K562 (cell line): ENCODE data around the gene RTBDN. TPM values are rescaled to one million over a fixed set of nuclear protein-coding genes. Genes with fewer than 3 reads are reported as not detected.

Experiments
- ARHGAP35 ChIP-seq: fragments of 450-650 bp; IDR thresholded peaks from 2 replicates; pipeline ENCODE4 v1.6.1; 2018; ENCODE audit not compliant: partially characterized antibody
- BCOR ChIP-seq: fragments of 450-650 bp; IDR thresholded peaks from 2 replicates; pipeline ENCODE4 v1.6.1; 2016
- FUS ChIP-seq: fragments of 200-400 bp; formaldehyde crosslinking; optimal IDR thresholded peaks from 2 replicates; pipeline ENCODE3; 2017; ENCODE audit warnings: low read depth, low read length
- GTF2A2 ChIP-seq: IDR thresholded peaks from 2 replicates; pipeline ENCODE4 v1.6.1; 2016; ENCODE audit warnings: mild to moderate bottlenecking, missing genetic modification characterization, missing compliant biosample characterization
- HNRNPL ChIP-seq: fragments of 200-400 bp; formaldehyde crosslinking; IDR thresholded peaks from 2 replicates; pipeline ENCODE4 v1.6.1; 2017; ENCODE audit warnings: low read depth, mild to moderate bottlenecking, low read length
- KDM1A ChIP-seq, 2 experiments: fragments of 450-650 bp; IDR thresholded peaks; 2 replicates each; pipeline ENCODE4 v1.6.1; 2016; ENCODE audit warnings: mild to moderate bottlenecking in 2 of 2
- KLF13 ChIP-seq: fragments of 450-650 bp; IDR thresholded peaks from 2 replicates; pipeline ENCODE4 v1.6.1; 2016; ENCODE audit warnings: missing genetic modification characterization, low read depth, mild to moderate bottlenecking, missing compliant biosample characterization, moderate library complexity, borderline replicate concordance
- MXD1 ChIP-seq: fragments of 250-450 bp; sonication (Bioruptor Pico); IDR thresholded peaks from 2 replicates; pipeline ENCODE4 v1.8.0; 2021; ENCODE audit warnings: borderline replicate concordance, mild to moderate bottlenecking, moderate library complexity; ENCODE audit not compliant: poor library complexity, severe bottlenecking
- NUFIP1 ChIP-seq: fragments of 450-650 bp; IDR thresholded peaks from 2 replicates; pipeline ENCODE4 v1.6.1; 2018; ENCODE audit not compliant: partially characterized antibody
- RBM22 ChIP-seq: fragments of 200-400 bp; formaldehyde crosslinking; IDR thresholded peaks from 2 replicates; pipeline ENCODE4 v1.6.1; 2018; ENCODE audit warnings: low read length, low read depth; ENCODE audit not compliant: poor library complexity, severe bottlenecking
- SLC30A9 ChIP-seq: fragments of 250-450 bp; sonication (Bioruptor Pico); IDR thresholded peaks from 2 replicates; pipeline ENCODE4 v1.8.0; 2022; ENCODE audit warnings: mild to moderate bottlenecking, moderate library complexity
- SMARCB1 ChIP-seq: IDR thresholded peaks from 2 replicates; pipeline ENCODE4 v1.6.1; 2011; ENCODE audit warnings: improper control_type of control experiment, low read depth; ENCODE audit not compliant: insufficient read length
- TEAD1 ChIP-seq, 2 experiments: fragments of 450-650 bp in 1 of 2; sonication (generic) in 1 of 2; formaldehyde crosslinking; IDR thresholded peaks; 2 replicates each; pipeline versions ENCODE4 v1.4.0 to v1.8.0; 2020 to 2022; ENCODE audit warnings: mild to moderate bottlenecking in 2 of 2, missing genetic modification reagents in 1 of 2
- UBTF ChIP-seq, 2 experiments: IDR thresholded peaks; 2 replicates each; pipeline ENCODE4 v1.6.1; 2012; ENCODE audit warnings: improper control_type of control experiment in 2 of 2, low read depth in 2 of 2, low read length in 2 of 2, borderline replicate concordance in 1 of 2
- WHSC1 ChIP-seq: IDR thresholded peaks from one replicate; pipeline ENCODE4 v1.6.1; 2012; ENCODE audit warnings: low read length, control low read depth, inconsistent platforms
- ZFP91 ChIP-seq: sonication (generic); formaldehyde crosslinking; IDR thresholded peaks from 2 replicates; pipeline ENCODE4 v1.8.0; 2022; ENCODE audit warnings: mild to moderate bottlenecking, missing genetic modification reagents
- ZNF217 ChIP-seq: sonication (generic); formaldehyde crosslinking; IDR thresholded peaks from 2 replicates; pipeline ENCODE4 v1.8.0; 2022; ENCODE audit warnings: mild to moderate bottlenecking, missing genetic modification reagents
- ZNF592 ChIP-seq: fragments of 450-650 bp; IDR thresholded peaks from 2 replicates; pipeline ENCODE4 v1.6.1; 2017; ENCODE audit warnings: antibody characterized with exemption, mild to moderate bottlenecking
- ZNF830 ChIP-seq: fragments of 250-450 bp; sonication (Bioruptor Pico); IDR thresholded peaks from 2 replicates; pipeline ENCODE4 v1.5.0; 2021; ENCODE audit warnings: mild to moderate bottlenecking
- polyA plus RNA-seq, 8 experiments: library from polyadenylated mRNA; depleted of rRNA in 4 of 8; stranded (reverse) in 5 of 8; unstranded in 3 of 8; fragments of >200 nt; fragmentation: Nextera tagmentation in 2 of 8; fragmentation: Illumina TruSeq in 1 of 8; extraction: Ambion mirVana in 2 of 8; extraction: Trizol in 1 of 8; gene quantifications; 2 replicates each; pipeline versions ENCODE4 v1.2.1 to v1.2.3, GENCODE V29; 2011 to 2014; ENCODE audit warnings: inconsistent platforms in 1 of 8, missing spikeins in 1 of 8
- total RNA-seq, 7 experiments: library from RNA; depleted of rRNA in 6 of 7; stranded (reverse); fragments of >200 nt in 6 of 7; fragmentation: Illumina TruSeq in 2 of 7; extraction: Trizol in 2 of 7; gene quantifications; 2 replicates each; pipeline versions ENCODE4 v1.2.1 to v1.2.3, GENCODE V29; 2011 to 2021; ENCODE audit warnings: low replicate concordance in 1 of 7

Gene RTBDN
- total and polyA plus RNA-seq, 9 of the 15 experiments (the other 6 are each of a cell fraction or from before 2014, with no cell fraction given), result 0.20 to 2.3 (median 0.72) TPM; not detected in 1

- TF ChIP-seq FUS (peak; percentile 99), UBTF (IDR thresholded peaks at IDR 0.05; ENCODE audit: borderline replicate concordance in 1 of 2, low read depth in 2 of 2, low read length in 2 of 2) (no peak), KDM1A (IDR thresholded peaks at IDR 0.05) (no peak), ZNF830 (CRISPR knock-in tag) (no peak), SLC30A9 (no peak), GTF2A2 (no peak), KLF13 (tag) (no peak), HNRNPL (peak; percentile 100), NUFIP1 (no peak), MXD1 (CRISPR knock-in tag) (no peak), TEAD1 (CRISPR knock-in tag; IDR thresholded peaks at IDR 0.05) (peak in 1 of 2 experiments; percentile 77; a peak in 3 of 4 replicates), RBM22 (peak; percentile 98), BCOR (no peak), ZNF217 (CRISPR knock-in tag) (no peak), SMARCB1 (no peak), ZNF592 (peak; percentile 80; the same call in 1 of the 2 replicates), WHSC1 (no peak), ARHGAP35 (no peak), ZFP91 (CRISPR knock-in tag) (no peak)
Observed at GRCh38 chr19:12793290-12794195, 40.8 kb downstream of the RTBDN start (continued).
